Measurements from ENCODE around the gene TRAF3IP1. TPM values are rescaled to one million over a fixed set of nuclear protein-coding genes. Genes with fewer than 3 reads are reported as not detected.

The TRAF3IP1 gene
- total RNA-seq, 1 experiment from 2014 or later, result 18.6 TPM

DNA sequence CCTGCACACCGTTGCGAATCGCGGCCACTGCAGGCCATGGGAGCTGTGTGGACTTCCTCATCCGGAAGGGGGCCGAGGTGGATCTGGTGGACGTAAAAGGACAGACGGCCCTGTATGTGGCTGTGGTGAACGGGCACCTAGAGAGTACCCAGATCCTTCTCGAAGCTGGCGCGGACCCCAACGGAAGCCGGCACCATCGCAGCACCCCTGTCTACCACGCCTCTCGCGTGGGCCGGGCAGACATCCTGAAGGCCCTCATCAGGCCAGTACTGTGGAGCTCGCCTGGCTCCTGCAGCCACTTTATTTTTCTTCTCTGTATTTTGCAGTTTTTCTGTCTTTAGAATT, 115.4 kb downstream of the TRAF3IP1 start:
- BruUV-seq (replicated peaks), result no TSS peak
- H3K27ac Mint-ChIP-seq (ENCODE audit: unreplicated experiment), result peak overlapping the region; percentile 9
- intact Hi-C loops (cut with micrococcal nuclease; ENCODE audit: unreplicated experiment), result no loop called here
- no peaks in the 10 kb centered on the region for H3K27me3 Mint-ChIP-seq (ENCODE audit: unreplicated experiment)
- H3K4me1 Mint-ChIP-seq (ENCODE audit: low read depth, unreplicated experiment), result peaks cover 83% of the 10 kb centered on the region
- TF ChIP-seq, protein P1, sequence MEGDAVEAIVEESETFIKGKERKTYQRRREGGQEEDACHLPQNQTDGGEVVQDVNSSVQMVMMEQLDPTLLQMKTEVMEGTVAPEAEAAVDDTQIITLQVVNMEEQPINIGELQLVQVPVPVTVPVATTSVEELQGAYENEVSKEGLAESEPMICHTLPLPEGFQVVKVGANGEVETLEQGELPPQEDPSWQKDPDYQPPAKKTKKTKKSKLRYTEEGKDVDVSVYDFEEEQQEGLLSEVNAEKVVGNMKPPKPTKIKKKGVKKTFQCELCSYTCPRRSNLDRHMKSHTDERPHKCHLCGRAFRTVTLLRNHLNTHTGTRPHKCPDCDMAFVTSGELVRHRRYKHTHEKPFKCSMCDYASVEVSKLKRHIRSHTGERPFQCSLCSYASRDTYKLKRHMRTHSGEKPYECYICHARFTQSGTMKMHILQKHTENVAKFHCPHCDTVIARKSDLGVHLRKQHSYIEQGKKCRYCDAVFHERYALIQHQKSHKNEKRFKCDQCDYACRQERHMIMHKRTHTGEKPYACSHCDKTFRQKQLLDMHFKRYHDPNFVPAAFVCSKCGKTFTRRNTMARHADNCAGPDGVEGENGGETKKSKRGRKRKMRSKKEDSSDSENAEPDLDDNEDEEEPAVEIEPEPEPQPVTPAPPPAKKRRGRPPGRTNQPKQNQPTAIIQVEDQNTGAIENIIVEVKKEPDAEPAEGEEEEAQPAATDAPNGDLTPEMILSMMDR (IDR thresholded peaks at IDR 0.05; ENCODE audit: unreplicated experiment), result no peak
- no peaks in the 10 kb centered on the region for H3K9me3 Mint-ChIP-seq (ENCODE audit: low read depth, unreplicated experiment)
- DNase-seq, result no peak
- H3K4me3 Mint-ChIP-seq (ENCODE audit: low read depth, unreplicated experiment), result no peak overlapping the region
- CTCF ChIA-PET, result no interaction called here
- peaks cover 92% of the 10 kb centered on the region for H3K36me3 Mint-ChIP-seq (ENCODE audit: insufficient read depth, unreplicated experiment)

DNA sequence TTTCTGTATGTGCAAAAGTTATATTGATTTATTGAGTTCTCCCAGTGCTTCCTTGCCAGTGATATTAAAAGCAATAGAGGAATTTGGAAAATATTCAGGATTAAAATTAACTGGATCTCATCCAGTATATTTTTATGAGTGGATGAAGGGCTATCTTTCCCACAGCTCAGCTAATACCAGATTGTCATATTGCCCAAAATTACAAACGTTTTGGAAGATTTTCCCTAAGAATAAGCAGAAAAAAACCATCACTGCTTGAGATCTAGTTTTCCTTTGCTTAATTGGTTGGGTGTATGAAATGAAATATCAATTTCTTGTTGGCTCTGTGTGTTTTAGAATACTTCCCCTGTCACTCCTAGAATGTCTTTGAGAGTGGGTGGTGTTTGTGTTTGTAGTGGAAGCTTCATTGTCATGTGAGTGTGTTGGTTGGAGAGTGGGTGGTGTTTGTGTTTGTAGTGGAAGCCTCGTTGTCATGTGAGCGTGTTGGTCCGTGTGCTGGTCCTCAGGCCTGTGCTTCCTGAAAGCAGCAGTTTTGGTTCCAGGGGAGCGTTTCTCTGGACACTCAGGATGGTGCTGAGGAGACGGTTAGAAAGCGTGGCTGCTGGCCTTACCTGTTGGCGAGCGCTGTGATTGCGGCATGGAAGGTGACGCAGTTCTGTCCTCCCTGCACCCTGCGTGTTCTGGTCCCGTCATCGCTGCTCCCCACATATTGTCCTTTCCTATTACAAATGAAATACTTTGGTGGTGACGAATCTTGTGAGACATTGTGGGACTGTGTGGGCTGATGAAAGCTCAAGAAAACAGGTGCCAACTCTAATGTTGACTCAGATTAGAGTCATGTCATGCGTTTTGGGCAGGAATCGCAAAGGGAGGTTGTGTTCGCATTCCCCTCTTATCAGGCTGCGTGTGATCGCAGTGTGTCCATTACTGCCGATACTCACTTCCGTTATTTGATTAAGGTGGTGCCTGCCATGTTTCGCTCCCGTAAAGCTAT, 118.8 kb downstream of the TRAF3IP1 start:
- no peaks in the 10 kb centered on the region for H3K9me3 Mint-ChIP-seq (ENCODE audit: low read depth, unreplicated experiment)
- DNase-seq, result peak; percentile 84
- H3K27me3 Mint-ChIP-seq (ENCODE audit: unreplicated experiment), result no peaks in the 10 kb centered on the region
- intact Hi-C loops (cut with micrococcal nuclease; ENCODE audit: unreplicated experiment), result loop anchor here (1.0 kb wide), 1 partner anchor 13 kb away; the partner anchor contains the start of gene ASB1
- peaks cover 93% of the 10 kb centered on the region for H3K36me3 Mint-ChIP-seq (ENCODE audit: insufficient read depth, unreplicated experiment)
- BruUV-seq (replicated peaks), result TSS peak; percentile 99
- CTCF ChIA-PET, result interaction anchor here (0.6 to 2.1 kb wide), 8 partner anchors 9 to 149 kb away, joined by 3 to 8 read pairs (median 4); no protein-coding TSS in a partner anchor
- TF ChIP-seq, protein P1 (IDR thresholded peaks at IDR 0.05; ENCODE audit: unreplicated experiment), result no peak
- peaks cover 86% of the 10 kb centered on the region for H3K4me1 Mint-ChIP-seq (ENCODE audit: low read depth, unreplicated experiment)
- H3K27ac Mint-ChIP-seq (ENCODE audit: unreplicated experiment), result peak overlapping the region; percentile 98
- peak overlapping the region; percentile 57 for H3K4me3 Mint-ChIP-seq (ENCODE audit: low read depth, unreplicated experiment)

DNA sequence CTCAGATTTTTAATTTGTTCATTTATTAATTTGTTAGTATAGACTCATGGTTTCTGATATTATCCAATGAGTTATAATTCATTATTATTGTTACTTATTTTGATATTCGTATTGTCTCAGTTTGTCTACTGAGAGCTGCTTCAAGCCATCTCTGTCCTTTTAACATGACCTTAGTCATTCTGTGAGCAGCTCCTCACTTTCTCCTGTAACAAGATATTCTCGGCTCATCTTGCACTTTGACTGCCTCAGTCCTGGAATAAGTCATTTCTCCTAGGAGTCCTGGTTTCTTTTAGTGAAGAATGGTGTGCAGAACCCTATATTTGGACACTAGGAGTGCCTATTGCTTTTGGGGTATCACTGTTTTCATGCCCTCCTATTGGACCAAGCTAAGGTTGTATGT, 119.6 kb downstream of the TRAF3IP1 start:
- TSS peak; percentile 85 for BruUV-seq (replicated peaks)
- intact Hi-C loops (cut with micrococcal nuclease; ENCODE audit: unreplicated experiment), result loop anchor here (1.0 kb wide), 1 partner anchor 14 kb away; the partner anchor contains the start of gene ASB1
- CTCF ChIA-PET, result interaction anchor here (0.6 to 2.1 kb wide), 6 partner anchors 12 to 149 kb away, joined by 3 to 8 read pairs (median 4); no protein-coding TSS in a partner anchor
- peaks cover 84% of the 10 kb centered on the region for H3K4me1 Mint-ChIP-seq (ENCODE audit: low read depth, unreplicated experiment)
- H3K27ac Mint-ChIP-seq (ENCODE audit: unreplicated experiment), result peak overlapping the region; percentile 98
- H3K9me3 Mint-ChIP-seq (ENCODE audit: low read depth, unreplicated experiment), result no peaks in the 10 kb centered on the region
- DNase-seq, result no peak
- TF ChIP-seq, protein P1 (IDR thresholded peaks at IDR 0.05; ENCODE audit: unreplicated experiment), result no peak
- peaks cover 93% of the 10 kb centered on the region for H3K36me3 Mint-ChIP-seq (ENCODE audit: insufficient read depth, unreplicated experiment)
- H3K4me3 Mint-ChIP-seq (ENCODE audit: low read depth, unreplicated experiment), result peak overlapping the region; percentile 57
- H3K27me3 Mint-ChIP-seq (ENCODE audit: unreplicated experiment), result no peaks in the 10 kb centered on the region

DNA sequence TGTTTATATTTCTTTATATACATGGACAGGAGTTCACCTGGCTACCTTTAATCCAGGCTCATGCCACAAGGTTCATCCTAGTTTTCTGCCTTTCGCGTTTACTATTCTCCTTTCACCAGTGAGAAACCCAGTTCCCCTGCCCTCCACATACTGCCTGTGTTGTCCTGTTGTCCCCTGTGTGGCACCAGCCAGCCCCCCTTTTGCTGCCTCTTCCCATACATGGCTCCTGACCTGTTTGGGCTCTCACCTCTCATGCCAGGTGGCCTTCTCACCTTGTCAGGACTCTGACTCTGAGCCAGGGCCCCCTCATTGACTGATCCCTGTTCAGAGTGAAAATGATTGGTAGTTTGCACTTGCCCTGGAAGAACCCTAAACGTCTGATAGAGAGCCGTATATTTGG, 120.0 kb downstream of the TRAF3IP1 start:
- Mint-ChIP-seq H3K27me3 (ENCODE audit: unreplicated experiment) (no peaks in the 10 kb centered on the region), H3K4me3 (ENCODE audit: low read depth, unreplicated experiment) (peak overlapping the region; percentile 57), H3K36me3 (ENCODE audit: insufficient read depth, unreplicated experiment) (peaks cover 96% of the 10 kb centered on the region), H3K27ac (ENCODE audit: unreplicated experiment) (peak overlapping the region; percentile 98), H3K4me1 (ENCODE audit: low read depth, unreplicated experiment) (peaks cover 83% of the 10 kb centered on the region), H3K9me3 (ENCODE audit: low read depth, unreplicated experiment) (no peaks in the 10 kb centered on the region)
- CTCF ChIA-PET, result interaction anchor here (0.6 to 2.1 kb wide), 5 partner anchors 12 to 83 kb away, joined by 3 to 8 read pairs (median 5); no protein-coding TSS in a partner anchor
- BruUV-seq (replicated peaks), result no TSS peak
- no peak for DNase-seq
- TF ChIP-seq, protein P1 (IDR thresholded peaks at IDR 0.05; ENCODE audit: unreplicated experiment), result no peak
- intact Hi-C loops (cut with micrococcal nuclease; ENCODE audit: unreplicated experiment), result no loop called here

All from Calu3 (cell line).